ENCODE results near the gene IPP.

GRCh38 chr1:45722809-45723208 is 27.6 kb downstream of the IPP start:
- TF ChIP-seq KLF1 (tag by site-specific recombination; IDR thresholded peaks at IDR 0.05) (no peak), CTCF (tag by site-specific recombination; IDR thresholded peaks at IDR 0.05) (no peak), ZNF398 (tag by site-specific recombination; IDR thresholded peaks at IDR 0.05) (no peak), ZFHX2 (tag by site-specific recombination; conservative IDR thresholded peaks at IDR 0.05) (no peak), ZNF404 (tag by site-specific recombination; IDR thresholded peaks at IDR 0.05) (no peak), ZNF366 (tag by site-specific recombination; conservative IDR thresholded peaks at IDR 0.05) (no peak), ZNF280C (tag by site-specific recombination; IDR thresholded peaks at IDR 0.05) (no peak), ZNF202 (tag by site-specific recombination; IDR thresholded peaks at IDR 0.05; ENCODE audit: borderline replicate concordance) (no peak), YY1 (tag by site-specific recombination; IDR thresholded peaks at IDR 0.05) (no peak), GLI4 (tag by site-specific recombination; IDR thresholded peaks at IDR 0.05) (no peak), ZNF132 (tag by site-specific recombination; IDR thresholded peaks at IDR 0.05; ENCODE audit: borderline replicate concordance) (no peak), ZSCAN4 (tag by site-specific recombination; IDR thresholded peaks at IDR 0.05) (no peak), ELK4 (IDR thresholded peaks at IDR 0.05; ENCODE audit: borderline replicate concordance, low read depth, low read length) (no peak)

All from HEK293 (cell line).